Activated CD8-positive, alpha-beta memory T cell treated with anti-CD3 and anti-CD28 coated beads, Interleukin-2, amount 10 ng/mL, durations not matched to agents 7 days and 5 days (primary cell): ENCODE results near the gene INTS3. TPM values are rescaled to one million over a fixed set of nuclear protein-coding genes. Genes with fewer than 3 reads are reported as not detected.
A peak's percentile ranks its signal among the peaks of the same experiment; 100 is the strongest.

Experiments used
- ATAC-seq: fragments of 150-1000 bp; cut with Tn5 transposase; one replicate; pipeline ENCODE4 v1.10.0; 2021; ENCODE audit warnings: moderate library complexity
- CTCF ChIA-PET: fragments of 350-600 bp; sonication (Branson Sonifier 250); formaldehyde crosslinking; loops from one replicate; lab custom pipeline; 2021; ENCODE audit warnings: antibody characterized with exemption; lab: Charles Lee
- DNase-seq: peaks from one replicate; pipeline ENCODE4 v3.0.0-alpha.2; 2020
- H3K27ac Mint-ChIP-seq: one replicate; pipeline ENCODE4 v1.8.0; 2021; ENCODE audit warnings: mild to moderate bottlenecking, mixed read lengths
- H3K27me3 Mint-ChIP-seq: one replicate; pipeline ENCODE4 v1.8.0; 2021; ENCODE audit warnings: mixed read lengths
- H3K36me3 Mint-ChIP-seq: one replicate; pipeline ENCODE4 v1.8.0; 2021; ENCODE audit warnings: mild to moderate bottlenecking, mixed read lengths
- H3K4me1 Mint-ChIP-seq: one replicate; pipeline ENCODE4 v1.8.0; 2021; ENCODE audit warnings: mixed read lengths
- H3K4me3 Mint-ChIP-seq: one replicate; pipeline ENCODE4 v1.8.0; 2021; ENCODE audit warnings: mild to moderate bottlenecking, moderate library complexity, mixed read lengths
- H3K9me3 Mint-ChIP-seq: one replicate; pipeline ENCODE4 v1.8.0; 2022; ENCODE audit warnings: low read depth, mixed read lengths
- total RNA-seq, 2 experiments: library from RNA; stranded (reverse); gene quantifications; one replicate each; pipeline ENCODE4 v1.2.3, GENCODE V29; 2021

Gene INTS3
- total RNA-seq, 2 experiments from 2014 or later, result 50.2 to 51.5 TPM

- CTCF ChIA-PET, result interaction anchor here (0.6 kb wide), 1 partner anchor 38 kb away, joined by 3 read pairs; no protein-coding TSS in a partner anchor
- DNase-seq, result no peak
- Mint-ChIP-seq H3K27me3 (no peaks in the 10 kb centered on the region), H3K27ac (no peak overlapping the region), H3K4me1 (peaks cover 27% of the 10 kb centered on the region), H3K36me3 (peaks cover 16% of the 10 kb centered on the region), H3K9me3 (no peaks in the 10 kb centered on the region), H3K4me3 (no peak overlapping the region)
- ATAC-seq, result no peak
Observed at GRCh38 chr1:153771261-153771660, 43.4 kb downstream of the INTS3 start.

- DNase-seq (no peak), ATAC-seq (no peak)
- Mint-ChIP-seq H3K27me3 (no peaks in the 10 kb centered on the region), H3K9me3 (no peaks in the 10 kb centered on the region), H3K27ac (no peak overlapping the region), H3K36me3 (peaks cover 15% of the 10 kb centered on the region), H3K4me3 (no peak overlapping the region), H3K4me1 (peaks cover 34% of the 10 kb centered on the region)
- CTCF ChIA-PET, result interaction anchor here (0.5 to 1.4 kb wide), 5 partner anchors 34 to 215 kb away, joined by 3 read pairs; no protein-coding TSS in a partner anchor
Observed at GRCh38 chr1:153771841-153772593, 44.2 kb downstream of the INTS3 start.

GRCh38 chr1:153773096-153773921, 45.5 kb downstream of the INTS3 start:
- H3K4me1 Mint-ChIP-seq, result peaks cover 40% of the 10 kb centered on the region
- H3K27ac Mint-ChIP-seq, result peak overlapping the region; percentile 97
- H3K27me3 Mint-ChIP-seq, result no peaks in the 10 kb centered on the region
- DNase-seq, result no peak
- peaks cover 9% of the 10 kb centered on the region for H3K36me3 Mint-ChIP-seq
- no peak overlapping the region for H3K4me3 Mint-ChIP-seq
- ATAC-seq, result no peak
- CTCF ChIA-PET, result interaction anchor here (0.9 to 3.1 kb wide), 6 partner anchors 18 to 214 kb away, joined by 3 to 18 read pairs (median 3); partner anchors contain the start of gene GATAD2B
- no peaks in the 10 kb centered on the region for H3K9me3 Mint-ChIP-seq

DNA sequence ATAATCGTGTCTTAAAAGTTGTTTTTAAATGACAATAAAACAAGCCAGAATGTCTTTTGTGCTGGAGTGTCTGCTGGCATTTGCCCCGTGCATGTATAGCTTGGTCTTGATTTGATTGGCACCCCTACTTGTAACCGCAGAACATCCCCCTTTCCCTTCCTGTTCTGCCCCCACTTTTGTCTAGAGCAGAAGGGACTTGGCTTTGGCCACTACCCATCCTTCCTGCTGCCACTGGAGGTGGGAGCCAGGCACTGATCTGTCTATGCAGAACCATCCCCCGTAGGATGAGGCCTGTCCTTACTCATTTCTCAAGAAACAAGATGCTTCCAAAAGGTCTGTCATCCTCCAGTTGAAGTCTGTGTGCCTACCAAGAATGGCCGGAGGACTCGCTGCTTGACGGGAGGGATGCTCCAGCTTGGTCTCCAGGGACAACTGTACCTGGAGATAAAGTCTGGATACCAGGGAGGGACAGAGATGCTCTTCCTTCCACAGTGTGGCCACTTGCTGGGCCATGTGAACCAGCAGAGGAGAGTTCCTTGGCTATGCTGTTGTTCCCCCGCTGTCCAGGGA, 46.3 kb downstream of the INTS3 start:
- no peaks in the 10 kb centered on the region for H3K27me3 Mint-ChIP-seq
- DNase-seq (no peak), ATAC-seq (no peak)
- H3K27ac Mint-ChIP-seq, result peak overlapping the region; percentile 97
- H3K9me3 Mint-ChIP-seq, result no peaks in the 10 kb centered on the region
- H3K4me3 Mint-ChIP-seq, result no peak overlapping the region
- H3K4me1 Mint-ChIP-seq, result peaks cover 40% of the 10 kb centered on the region
- H3K36me3 Mint-ChIP-seq, result peaks cover 3% of the 10 kb centered on the region
- CTCF ChIA-PET, result interaction anchor here (0.6 to 3.1 kb wide), 5 partner anchors 17 to 215 kb away, joined by 3 to 18 read pairs (median 3); partner anchors contain the start of genes DENND4B and GATAD2B

GRCh38 chr1:153774780-153775457, 47.1 kb downstream of the INTS3 start, which contains the start of gene SLC27A3:
SLC27A3 (plus strand) TSS chr1:153775407; CDS start chr1:153775498, 91 bp downstream.
- Mint-ChIP-seq H3K36me3 (peaks cover 3% of the 10 kb centered on the region), H3K27ac (peak within 1 kb of the TSS; percentile 97), H3K27me3 (no peaks in the 10 kb centered on the region), H3K4me1 (peaks cover 40% of the 10 kb centered on the region), H3K4me3 (peak within 1 kb of the TSS; percentile 87), H3K9me3 (no peaks in the 10 kb centered on the region)
- CTCF ChIA-PET, result interaction anchor here (0.7 to 3.1 kb wide), 18 partner anchors 12 to 423 kb away, joined by 3 to 18 read pairs (median 4); partner anchors contain the start of genes CREB3L4, DENND4B, GATAD2B and ILF2
- DNase-seq (no peak), ATAC-seq (peak; percentile 64)

DNA sequence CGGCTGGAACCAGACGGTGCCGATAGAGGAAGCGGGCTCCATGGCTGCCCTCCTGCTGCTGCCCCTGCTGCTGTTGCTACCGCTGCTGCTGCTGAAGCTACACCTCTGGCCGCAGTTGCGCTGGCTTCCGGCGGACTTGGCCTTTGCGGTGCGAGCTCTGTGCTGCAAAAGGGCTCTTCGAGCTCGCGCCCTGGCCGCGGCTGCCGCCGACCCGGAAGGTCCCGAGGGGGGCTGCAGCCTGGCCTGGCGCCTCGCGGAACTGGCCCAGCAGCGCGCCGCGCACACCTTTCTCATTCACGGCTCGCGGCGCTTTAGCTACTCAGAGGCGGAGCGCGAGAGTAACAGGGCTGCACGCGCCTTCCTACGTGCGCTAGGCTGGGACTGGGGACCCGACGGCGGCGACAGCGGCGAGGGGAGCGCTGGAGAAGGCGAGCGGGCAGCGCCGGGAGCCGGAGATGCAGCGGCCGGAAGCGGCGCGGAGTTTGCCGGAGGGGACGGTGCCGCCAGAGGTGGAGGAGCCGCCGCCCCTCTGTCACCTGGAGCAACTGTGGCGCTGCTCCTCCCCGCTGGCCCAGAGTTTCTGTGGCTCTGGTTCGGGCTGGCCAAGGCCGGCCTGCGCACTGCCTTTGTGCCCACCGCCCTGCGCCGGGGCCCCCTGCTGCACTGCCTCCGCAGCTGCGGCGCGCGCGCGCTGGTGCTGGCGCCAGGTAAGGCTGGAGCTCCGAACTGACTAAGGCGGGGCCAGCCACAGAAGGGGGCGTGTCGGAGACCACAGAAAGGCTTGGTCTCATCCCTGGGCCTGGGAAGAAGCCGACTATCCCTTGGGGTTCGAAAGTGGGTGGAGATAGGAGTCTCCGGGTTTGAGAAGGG, 47.8 kb downstream of the INTS3 start:
- Mint-ChIP-seq H3K27me3 (no peaks in the 10 kb centered on the region), H3K4me3 (peak overlapping the region; percentile 87), H3K9me3 (no peaks in the 10 kb centered on the region), H3K36me3 (peaks cover 1% of the 10 kb centered on the region), H3K4me1 (peaks cover 40% of the 10 kb centered on the region), H3K27ac (peak overlapping the region; percentile 97)
- CTCF ChIA-PET, result interaction anchor here (0.6 to 3.1 kb wide), 19 partner anchors 12 to 424 kb away, joined by 3 to 18 read pairs (median 4); partner anchors contain the start of genes CREB3L4, DENND4B, GATAD2B and ILF2
- peak; percentile 78 for ATAC-seq
- peak; percentile 90 for DNase-seq

DNA sequence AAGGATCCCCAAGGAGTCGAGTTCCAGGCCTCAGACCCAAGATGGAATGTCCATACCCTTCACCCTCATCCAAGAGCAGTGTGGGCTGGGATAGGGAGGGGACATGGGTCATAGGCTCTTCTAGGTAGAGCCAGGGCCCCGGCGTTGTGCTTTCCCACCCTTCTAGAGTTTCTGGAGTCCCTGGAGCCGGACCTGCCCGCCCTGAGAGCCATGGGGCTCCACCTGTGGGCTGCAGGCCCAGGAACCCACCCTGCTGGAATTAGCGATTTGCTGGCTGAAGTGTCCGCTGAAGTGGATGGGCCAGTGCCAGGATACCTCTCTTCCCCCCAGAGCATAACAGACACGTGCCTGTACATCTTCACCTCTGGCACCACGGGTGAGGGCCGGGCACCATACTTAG, 48.5 kb downstream of the INTS3 start:
- no peaks in the 10 kb centered on the region for H3K27me3 Mint-ChIP-seq
- no peak for DNase-seq
- H3K9me3 Mint-ChIP-seq, result no peaks in the 10 kb centered on the region
- H3K4me1 Mint-ChIP-seq, result peaks cover 40% of the 10 kb centered on the region
- H3K4me3 Mint-ChIP-seq, result peak overlapping the region; percentile 87
- H3K36me3 Mint-ChIP-seq, result peaks cover under 1% of the 10 kb centered on the region
- CTCF ChIA-PET, result interaction anchor here (1.3 to 3.1 kb wide), 11 partner anchors 13 to 244 kb away, joined by 3 to 18 read pairs (median 7); partner anchors contain the start of genes CREB3L4, DENND4B, GATAD2B and JTB
- peak overlapping the region; percentile 79 for H3K27ac Mint-ChIP-seq
- ATAC-seq, result no peak

DNA sequence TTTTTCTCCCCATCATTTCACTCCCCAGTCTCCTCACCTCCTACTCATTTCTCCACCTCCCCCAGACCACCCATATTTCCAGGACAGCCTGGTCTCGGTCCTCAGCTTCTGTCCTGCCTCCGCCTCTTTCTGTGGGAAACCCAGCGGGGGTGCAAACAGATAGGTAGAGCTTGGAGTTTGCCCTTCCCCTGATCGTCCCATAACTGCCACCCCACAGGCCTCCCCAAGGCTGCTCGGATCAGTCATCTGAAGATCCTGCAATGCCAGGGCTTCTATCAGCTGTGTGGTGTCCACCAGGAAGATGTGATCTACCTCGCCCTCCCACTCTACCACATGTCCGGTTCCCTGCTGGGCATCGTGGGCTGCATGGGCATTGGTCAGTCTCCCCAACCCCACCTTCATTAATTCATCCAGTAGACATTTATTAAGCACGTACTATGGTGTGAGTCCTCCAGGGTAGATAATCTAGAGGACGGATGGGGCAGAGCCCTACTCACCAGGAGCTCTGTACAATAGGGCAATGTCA, 49.1 kb downstream of the INTS3 start:
- peak overlapping the region; percentile 87 for H3K4me3 Mint-ChIP-seq
- no peak for ATAC-seq
- H3K27ac Mint-ChIP-seq, result peak overlapping the region; percentile 60
- CTCF ChIA-PET, result interaction anchor here (1.8 to 2.1 kb wide), 2 partner anchors 20 to 201 kb away, joined by 5 to 13 read pairs; partner anchors contain the start of gene JTB
- DNase-seq, result no peak
- H3K9me3 Mint-ChIP-seq, result no peaks in the 10 kb centered on the region
- peaks cover 40% of the 10 kb centered on the region for H3K4me1 Mint-ChIP-seq
- no peaks in the 10 kb centered on the region for H3K27me3 Mint-ChIP-seq
- H3K36me3 Mint-ChIP-seq, result no peaks in the 10 kb centered on the region

DNA sequence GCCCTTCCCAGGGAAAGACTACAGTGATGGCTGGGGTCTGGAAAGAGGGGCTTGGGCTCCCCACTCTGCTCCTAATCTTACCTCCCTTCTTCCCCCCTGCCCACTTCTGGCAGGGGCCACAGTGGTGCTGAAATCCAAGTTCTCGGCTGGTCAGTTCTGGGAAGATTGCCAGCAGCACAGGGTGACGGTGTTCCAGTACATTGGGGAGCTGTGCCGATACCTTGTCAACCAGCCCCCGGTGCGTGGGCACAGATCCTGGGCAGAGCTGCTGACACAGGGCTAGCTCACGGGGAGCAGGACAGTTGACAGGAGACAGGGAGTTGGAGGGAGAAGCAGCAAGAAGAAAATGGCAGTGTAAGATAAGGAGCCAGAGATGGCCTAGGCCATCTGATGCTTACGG, 49.8 kb downstream of the INTS3 start:
- H3K27ac Mint-ChIP-seq, result no peak overlapping the region
- H3K36me3 Mint-ChIP-seq, result no peaks in the 10 kb centered on the region
- H3K27me3 Mint-ChIP-seq, result no peaks in the 10 kb centered on the region
- DNase-seq (no peak), ATAC-seq (no peak)
- CTCF ChIA-PET, result no interaction called here
- H3K4me3 Mint-ChIP-seq, result no peak overlapping the region
- H3K4me1 Mint-ChIP-seq, result peaks cover 41% of the 10 kb centered on the region
- H3K9me3 Mint-ChIP-seq, result no peaks in the 10 kb centered on the region

DNA sequence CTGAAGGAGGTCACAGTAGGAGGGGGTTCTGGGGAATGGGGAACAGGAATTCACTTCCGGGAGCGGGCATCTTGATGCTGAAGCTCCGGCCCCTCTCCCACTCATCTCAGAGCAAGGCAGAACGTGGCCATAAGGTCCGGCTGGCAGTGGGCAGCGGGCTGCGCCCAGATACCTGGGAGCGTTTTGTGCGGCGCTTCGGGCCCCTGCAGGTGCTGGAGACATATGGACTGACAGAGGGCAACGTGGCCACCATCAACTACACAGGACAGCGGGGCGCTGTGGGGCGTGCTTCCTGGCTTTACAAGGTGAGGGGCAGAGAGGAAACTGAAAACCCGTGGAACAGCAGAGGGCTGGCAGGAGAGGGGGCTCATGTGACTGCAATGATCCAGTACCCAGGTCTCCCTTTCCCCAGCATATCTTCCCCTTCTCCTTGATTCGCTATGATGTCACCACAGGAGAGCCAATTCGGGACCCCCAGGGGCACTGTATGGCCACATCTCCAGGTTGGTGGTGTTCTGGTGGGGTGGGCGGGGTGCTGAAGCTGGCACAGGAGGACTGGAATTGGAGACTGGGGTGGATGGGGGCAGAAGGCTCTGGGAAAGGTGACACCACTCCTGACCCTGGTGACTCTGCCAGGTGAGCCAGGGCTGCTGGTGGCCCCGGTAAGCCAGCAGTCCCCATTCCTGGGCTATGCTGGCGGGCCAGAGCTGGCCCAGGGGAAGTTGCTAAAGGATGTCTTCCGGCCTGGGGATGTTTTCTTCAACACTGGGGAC, 50.4 kb downstream of the INTS3 start:
- Mint-ChIP-seq H3K9me3 (no peaks in the 10 kb centered on the region), H3K27me3 (no peaks in the 10 kb centered on the region), H3K4me1 (peaks cover 42% of the 10 kb centered on the region), H3K36me3 (no peaks in the 10 kb centered on the region), H3K4me3 (no peak overlapping the region), H3K27ac (no peak overlapping the region)
- DNase-seq (no peak), ATAC-seq (no peak)
- CTCF ChIA-PET, result no interaction called here
